Measurements from ENCODE around the gene TP53AIP1. TPM values are rescaled to one million over a fixed set of nuclear protein-coding genes. Genes with fewer than 3 reads are reported as not detected.

Gene TP53AIP1, protein sequence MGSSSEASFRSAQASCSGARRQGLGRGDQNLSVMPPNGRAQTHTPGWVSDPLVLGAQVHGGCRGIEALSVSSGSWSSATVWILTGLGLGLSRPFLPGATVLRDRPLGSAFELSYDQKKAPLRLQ
- total RNA-seq: 1 to 10 TPM in 1 of 7 donors, under 1 TPM in 2, not detected in 4; 0.26 to 1.5 (median 0.37) TPM
- polyA plus RNA-seq: under 1 TPM in 1 of 2 donors, not detected in 1; 0.02 TPM
- long read RNA-seq, donor 1: 0 reads
- long read RNA-seq, donor 2: 0 reads
- long read RNA-seq, donor 3: 0 reads

DNA sequence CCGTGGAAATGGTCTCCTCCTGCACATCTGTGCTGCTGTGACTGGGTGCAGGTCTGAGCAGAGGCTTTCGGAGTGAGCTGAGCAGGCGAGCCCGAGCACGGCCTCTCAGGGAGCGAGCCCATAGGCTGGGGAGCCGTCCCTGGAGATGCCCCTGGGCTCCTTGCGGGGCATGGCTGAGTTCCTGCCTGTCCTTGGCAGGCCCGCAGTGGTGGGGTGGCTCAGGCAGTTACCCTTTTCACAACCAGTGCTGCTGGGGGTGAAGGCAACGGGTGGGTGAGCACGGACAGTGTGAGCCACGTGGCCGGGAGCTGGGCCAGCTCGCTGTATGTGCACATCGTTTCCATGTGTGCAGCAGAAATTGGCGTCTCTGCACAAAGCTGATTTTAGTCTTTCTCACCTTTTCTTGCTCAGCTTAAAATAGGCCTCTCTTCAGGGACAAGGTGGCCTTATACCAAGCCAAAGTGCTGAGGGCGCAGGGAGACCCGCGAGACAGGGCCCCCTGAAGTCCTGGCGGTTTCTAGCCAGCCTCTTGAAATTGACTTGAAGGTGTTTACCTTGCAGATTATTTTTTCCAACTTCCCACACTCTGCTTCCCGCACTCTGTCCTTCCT is at the start of gene TP53AIP1:
Gene TP53AIP1, minus strand, starts transcription at position 55 of the 611 bp plus-strand sequence. CDS start 5,053 bp downstream, outside the sequence.
- intact Hi-C loops (cut with DNase I): no loop called here
- Histone ChIP-seq H3K4me1 (ENCODE audit: insufficient read depth) (no peaks in the 10 kb centered on the region), H3K36me3 (no peaks in the 10 kb centered on the region), H3K4me3 (no peak within 1 kb of the TSS), H3K27ac (no peak within 1 kb of the TSS), H3K9me3 (no peaks in the 10 kb centered on the region), H3K27me3 (no peaks in the 10 kb centered on the region)
- WGBS, 3 donors: 83 to 89% (median 86%) methylated on average over 21 of the region's 21 CpGs
- no peak for TF ChIP-seq EP300 (IDR thresholded peaks at IDR 0.05)
- TF ChIP-seq, protein P1, sequence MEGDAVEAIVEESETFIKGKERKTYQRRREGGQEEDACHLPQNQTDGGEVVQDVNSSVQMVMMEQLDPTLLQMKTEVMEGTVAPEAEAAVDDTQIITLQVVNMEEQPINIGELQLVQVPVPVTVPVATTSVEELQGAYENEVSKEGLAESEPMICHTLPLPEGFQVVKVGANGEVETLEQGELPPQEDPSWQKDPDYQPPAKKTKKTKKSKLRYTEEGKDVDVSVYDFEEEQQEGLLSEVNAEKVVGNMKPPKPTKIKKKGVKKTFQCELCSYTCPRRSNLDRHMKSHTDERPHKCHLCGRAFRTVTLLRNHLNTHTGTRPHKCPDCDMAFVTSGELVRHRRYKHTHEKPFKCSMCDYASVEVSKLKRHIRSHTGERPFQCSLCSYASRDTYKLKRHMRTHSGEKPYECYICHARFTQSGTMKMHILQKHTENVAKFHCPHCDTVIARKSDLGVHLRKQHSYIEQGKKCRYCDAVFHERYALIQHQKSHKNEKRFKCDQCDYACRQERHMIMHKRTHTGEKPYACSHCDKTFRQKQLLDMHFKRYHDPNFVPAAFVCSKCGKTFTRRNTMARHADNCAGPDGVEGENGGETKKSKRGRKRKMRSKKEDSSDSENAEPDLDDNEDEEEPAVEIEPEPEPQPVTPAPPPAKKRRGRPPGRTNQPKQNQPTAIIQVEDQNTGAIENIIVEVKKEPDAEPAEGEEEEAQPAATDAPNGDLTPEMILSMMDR (IDR thresholded peaks at IDR 0.05): no peak
- DNase-seq: no peak

DNA sequence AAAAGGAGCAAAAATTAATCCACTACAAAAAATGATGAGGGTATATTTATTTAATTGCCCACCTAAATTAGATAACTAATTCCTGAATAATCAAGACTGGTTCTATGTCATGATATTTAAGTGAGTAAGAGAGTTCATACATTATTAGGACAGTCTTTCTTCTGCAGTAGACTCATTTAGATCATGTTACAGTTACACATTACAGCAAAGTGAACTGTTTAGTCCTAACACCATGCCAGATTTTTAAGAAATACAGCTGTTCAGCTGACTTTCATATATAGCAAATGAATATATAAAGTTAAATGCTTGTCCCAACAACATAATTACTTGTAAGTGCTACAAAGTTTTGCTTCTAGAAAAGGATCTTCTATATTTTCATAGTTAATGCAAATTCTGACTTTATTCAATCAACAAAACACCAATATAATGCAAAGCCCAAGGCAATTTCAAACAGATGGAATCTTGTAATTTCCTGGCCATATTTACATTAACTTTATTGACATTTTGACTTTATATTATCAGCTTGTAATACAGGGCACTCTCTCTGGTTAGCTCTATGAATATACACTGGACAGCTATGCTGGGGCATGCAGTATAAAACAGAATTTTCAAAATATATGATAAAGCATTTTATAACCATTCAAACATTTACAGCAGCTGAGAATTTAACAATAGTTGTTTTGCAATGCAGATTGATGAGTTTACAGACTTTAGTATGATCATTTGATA is 45.7 kb upstream of the TP53AIP1 start:
- Histone ChIP-seq H3K36me3 (no peaks in the 10 kb centered on the region), H3K4me1 (ENCODE audit: insufficient read depth) (no peaks in the 10 kb centered on the region), H3K4me3 (no peak overlapping the region), H3K27me3 (no peaks in the 10 kb centered on the region), H3K27ac (no peak overlapping the region), H3K9me3 (no peaks in the 10 kb centered on the region)
- no peak for DNase-seq
- intact Hi-C loops (cut with DNase I): no loop called here
- no peak for TF ChIP-seq EP300 (IDR thresholded peaks at IDR 0.05)
- TF ChIP-seq POLR2A (IDR thresholded peaks at IDR 0.05): no peak
- TF ChIP-seq, protein P1 (IDR thresholded peaks at IDR 0.05): no peak

DNA sequence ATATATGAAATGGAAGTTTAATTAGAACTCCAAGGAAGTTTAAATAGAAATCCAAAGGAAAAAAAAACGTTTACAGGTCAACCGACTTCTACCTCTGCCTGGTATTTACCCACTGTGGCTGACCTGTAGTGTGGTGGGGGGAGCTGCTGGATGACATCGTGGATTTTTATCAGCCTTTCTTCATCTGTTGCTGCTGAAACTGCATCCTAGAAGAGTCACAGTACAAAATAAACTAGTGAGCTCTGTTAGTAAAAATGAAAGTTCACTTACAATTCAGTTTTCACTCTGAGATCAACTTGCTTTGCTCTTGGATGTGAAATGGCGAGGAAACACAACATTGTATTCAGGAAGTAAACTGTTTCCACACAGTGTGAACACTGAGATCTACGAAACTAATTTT is 43.2 kb upstream of the TP53AIP1 start:
- no peak for TF ChIP-seq POLR2A (IDR thresholded peaks at IDR 0.05)
- TF ChIP-seq, protein P1 (IDR thresholded peaks at IDR 0.05): no peak
- TF ChIP-seq EP300 (IDR thresholded peaks at IDR 0.05): no peak
- no peaks in the 10 kb centered on the region for H3K4me1 ChIP-seq (ENCODE audit: insufficient read depth)
- DNase-seq: no peak
- H3K4me3 ChIP-seq: no peak overlapping the region
- H3K9me3 ChIP-seq: no peaks in the 10 kb centered on the region
- intact Hi-C loops (cut with DNase I): no loop called here
- H3K27me3 ChIP-seq: no peaks in the 10 kb centered on the region
- WGBS, 3 donors: 84 to 88% (median 86%) methylated on average over 5 of the region's 5 CpGs
- no peak overlapping the region for H3K27ac ChIP-seq
- H3K36me3 ChIP-seq: no peaks in the 10 kb centered on the region

DNA sequence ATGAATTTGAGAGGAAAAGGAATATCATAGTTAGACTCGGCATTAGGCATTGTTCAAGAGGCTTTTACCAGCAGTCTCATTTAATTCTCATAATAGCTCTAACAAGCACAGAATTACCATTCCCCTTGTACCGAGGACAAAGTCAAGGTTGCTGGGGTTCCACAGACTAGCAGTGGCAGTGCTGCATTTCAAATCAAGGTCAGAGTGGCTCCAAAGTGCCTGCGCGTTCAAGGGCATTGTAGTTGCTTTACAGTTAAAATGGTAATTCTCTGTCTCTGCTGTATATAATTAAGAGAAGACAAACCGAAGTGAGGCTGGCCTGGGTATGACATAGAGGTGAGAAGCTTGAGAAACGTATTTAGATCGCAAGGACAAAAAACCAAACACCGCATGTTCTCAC is 40.4 kb upstream of the TP53AIP1 start:
- intact Hi-C loops (cut with DNase I): no loop called here

More for the DNA sequence above, 40.4 kb upstream of the TP53AIP1 start:
- no peak for TF ChIP-seq POLR2A (IDR thresholded peaks at IDR 0.05)
- TF ChIP-seq, protein P1 (IDR thresholded peaks at IDR 0.05): no peak
- TF ChIP-seq EP300 (IDR thresholded peaks at IDR 0.05): no peak
- WGBS, 3 donors: 73 to 87% (median 73%) methylated on average over 8 of the region's 8 CpGs
- Histone ChIP-seq H3K4me3 (no peak overlapping the region), H3K27me3 (no peaks in the 10 kb centered on the region), H3K4me1 (ENCODE audit: insufficient read depth) (no peaks in the 10 kb centered on the region), H3K27ac (no peak overlapping the region), H3K9me3 (no peaks in the 10 kb centered on the region), H3K36me3 (no peaks in the 10 kb centered on the region)
- no peak for DNase-seq

Measured in ovary (tissue), 10 donors.